ENCODE results near the gene PEX11G. TPM values are rescaled to one million over a fixed set of nuclear protein-coding genes. Genes with fewer than 3 reads are reported as not detected.

The PEX11G gene
- total and polyA plus RNA-seq, 10 of the 15 experiments (the other 5 are each of a cell fraction or from before 2014, with no cell fraction given), result 0.05 to 1.8 (median 0.73) TPM; not detected in 1

DNA sequence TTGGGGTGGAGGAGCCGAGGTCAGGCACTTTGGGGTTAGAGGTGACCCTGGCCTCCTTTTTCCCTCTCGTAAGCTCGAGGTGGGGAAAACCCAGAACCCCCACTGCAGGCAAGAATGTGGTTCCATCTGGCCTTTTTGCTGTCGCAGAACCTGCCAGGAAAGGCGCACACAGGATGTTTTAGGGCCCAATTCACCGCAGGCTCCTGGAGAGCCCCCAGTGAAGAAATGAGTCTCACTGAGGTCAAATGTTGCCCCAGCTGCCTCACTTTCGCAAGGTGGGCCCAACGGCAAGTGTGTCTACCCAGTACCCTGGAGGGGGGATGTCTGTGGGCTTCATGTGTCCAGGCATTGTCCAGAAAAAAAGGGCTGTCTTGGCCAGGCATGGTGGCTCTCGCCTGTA lies 61.8 kb downstream of the PEX11G start:
- Histone ChIP-seq H3K36me3 (ENCODE audit: control insufficient read depth in 2 of 2, insufficient read depth in 2 of 2, low read length in 1 of 2) (peaks cover 3 to 8% of the 10 kb centered on the region in 2 experiments), H3K27ac (ENCODE audit: control insufficient read depth, insufficient read depth) (peak overlapping the region; percentile 74), H3K4me1 (ENCODE audit: control insufficient read depth, insufficient read depth, low read length) (peaks cover 26% of the 10 kb centered on the region), H3K4me3 (no peak overlapping the region), H3K27me3 (replicated peaks in 1 of 2; ENCODE audit: control insufficient read depth in 2 of 2, insufficient read depth in 2 of 2, low read length in 1 of 2) (no peaks in the 10 kb centered on the region), H4K20me1 (ENCODE audit: control insufficient read depth, insufficient read depth) (no peaks in the 10 kb centered on the region), H2AFZ (ENCODE audit: control insufficient read depth, low read depth, low read length) (no peak overlapping the region), H3K9me3 (replicated peaks; ENCODE audit: control insufficient read depth, insufficient read depth, low read length) (no peaks in the 10 kb centered on the region), H3K9ac (ENCODE audit: control insufficient read depth, insufficient read depth, low read length) (peak overlapping the region; percentile 24; the same call in 1 of the 2 replicates), H3K79me2 (ENCODE audit: control insufficient read depth, insufficient read depth, low read length) (peaks cover 17% of the 10 kb centered on the region), H3K4me2 (ENCODE audit: control insufficient read depth, insufficient read depth) (peak overlapping the region; percentile 51)
- DNase-seq (ENCODE audit: low read depth, low spot score) (no peak), FAIRE-seq (no peak), ATAC-seq (peak; percentile 80)
- CTCF ChIA-PET, result no interaction called here
- SMC1A ChIA-PET (ENCODE audit: uncharacterized antibody, unreplicated experiment), result interaction anchor here (1.0 to 1.6 kb wide), 2 partner anchors 29 to 35 kb away, joined by 3 to 6 read pairs; no protein-coding TSS in a partner anchor
- intact Hi-C loops (cut with micrococcal nuclease; ENCODE audit: unreplicated experiment), result no loop called here
- POLR2A ChIA-PET, result interaction anchor here (0.6 to 0.7 kb wide), 2 partner anchors 247 to 1029 kb away, joined by 3 to 5 read pairs; no protein-coding TSS in a partner anchor
- RAD21 ChIA-PET (ENCODE audit: unreplicated experiment), result interaction anchor here (1.0 kb wide), 1 partner anchor 9 kb away, joined by 3 read pairs; no protein-coding TSS in a partner anchor
- WGBS (ENCODE audit: insufficient coverage, insufficient replicate concordance, low lambda C conversion rate, missing lambda C conversion rate), result 28% methylated on average over 9 of the region's 9 CpGs
- in situ Hi-C loops (cut with MboI), result no loop called here
- BruUV-seq (replicated peaks), result no TSS peak
- no peak for TF ChIP-seq CEBPB (IDR thresholded peaks at IDR 0.05; ENCODE audit: borderline replicate concordance in 1 of 2, low read depth in 2 of 2, low read length in 2 of 2)
- peak; percentile 62 for TF ChIP-seq BCL11A (IDR thresholded peaks at IDR 0.05; ENCODE audit: low read depth, low read length)
- TF ChIP-seq CBFB (IDR thresholded peaks at IDR 0.05; ENCODE audit: low read depth), result peak; percentile 64
- TF ChIP-seq, protein P1, sequence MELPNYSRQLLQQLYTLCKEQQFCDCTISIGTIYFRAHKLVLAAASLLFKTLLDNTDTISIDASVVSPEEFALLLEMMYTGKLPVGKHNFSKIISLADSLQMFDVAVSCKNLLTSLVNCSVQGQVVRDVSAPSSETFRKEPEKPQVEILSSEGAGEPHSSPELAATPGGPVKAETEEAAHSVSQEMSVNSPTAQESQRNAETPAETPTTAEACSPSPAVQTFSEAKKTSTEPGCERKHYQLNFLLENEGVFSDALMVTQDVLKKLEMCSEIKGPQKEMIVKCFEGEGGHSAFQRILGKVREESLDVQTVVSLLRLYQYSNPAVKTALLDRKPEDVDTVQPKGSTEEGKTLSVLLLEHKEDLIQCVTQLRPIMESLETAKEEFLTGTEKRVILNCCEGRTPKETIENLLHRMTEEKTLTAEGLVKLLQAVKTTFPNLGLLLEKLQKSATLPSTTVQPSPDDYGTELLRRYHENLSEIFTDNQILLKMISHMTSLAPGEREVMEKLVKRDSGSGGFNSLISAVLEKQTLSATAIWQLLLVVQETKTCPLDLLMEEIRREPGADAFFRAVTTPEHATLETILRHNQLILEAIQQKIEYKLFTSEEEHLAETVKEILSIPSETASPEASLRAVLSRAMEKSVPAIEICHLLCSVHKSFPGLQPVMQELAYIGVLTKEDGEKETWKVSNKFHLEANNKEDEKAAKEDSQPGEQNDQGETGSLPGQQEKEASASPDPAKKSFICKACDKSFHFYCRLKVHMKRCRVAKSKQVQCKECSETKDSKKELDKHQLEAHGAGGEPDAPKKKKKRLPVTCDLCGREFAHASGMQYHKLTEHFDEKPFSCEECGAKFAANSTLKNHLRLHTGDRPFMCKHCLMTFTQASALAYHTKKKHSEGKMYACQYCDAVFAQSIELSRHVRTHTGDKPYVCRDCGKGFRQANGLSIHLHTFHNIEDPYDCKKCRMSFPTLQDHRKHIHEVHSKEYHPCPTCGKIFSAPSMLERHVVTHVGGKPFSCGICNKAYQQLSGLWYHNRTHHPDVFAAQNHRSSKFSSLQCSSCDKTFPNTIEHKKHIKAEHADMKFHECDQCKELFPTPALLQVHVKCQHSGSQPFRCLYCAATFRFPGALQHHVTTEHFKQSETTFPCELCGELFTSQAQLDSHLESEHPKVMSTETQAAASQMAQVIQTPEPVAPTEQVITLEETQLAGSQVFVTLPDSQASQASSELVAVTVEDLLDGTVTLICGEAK (IDR thresholded peaks at IDR 0.05; ENCODE audit: borderline replicate concordance), result no peak
- 0 out of 2 replicates have a peak, but pooled peaks have one; percentile 19 for TF ChIP-seq CREB1 (IDR thresholded peaks at IDR 0.05; ENCODE audit: low read depth)
- no peak for TF ChIP-seq SIX5 (IDR thresholded peaks at IDR 0.05; ENCODE audit: low read depth, low read length, severe bottlenecking)
- no peak for TF ChIP-seq ZNF274 (IDR thresholded peaks at IDR 0.05; ENCODE audit: insufficient read depth, insufficient read length)
- peak; percentile 92 for TF ChIP-seq RUNX3 (IDR thresholded peaks at IDR 0.05; ENCODE audit: low read length)
- TF ChIP-seq PAX5 (IDR thresholded peaks at IDR 0.05; ENCODE audit: borderline replicate concordance, low read depth, low read length), result peak; percentile 82
- TF ChIP-seq POU2F2 (IDR thresholded peaks at IDR 0.05; ENCODE audit: borderline replicate concordance, low read depth, low read length), result 0 out of 3 replicates have a peak, but pooled peaks have one; percentile 35
- peak; percentile 46 for TF ChIP-seq BCL3 (IDR thresholded peaks at IDR 0.05; ENCODE audit: borderline replicate concordance, insufficient read depth, low read depth, low read length, poor library complexity, severe bottlenecking)
- no peak for TF ChIP-seq PAX8 (IDR thresholded peaks at IDR 0.05)
- peak; percentile 45 for TF ChIP-seq RELA (IDR thresholded peaks at IDR 0.05; ENCODE audit: borderline replicate concordance, partially characterized antibody)
- TF ChIP-seq CREM (IDR thresholded peaks at IDR 0.05; ENCODE audit: low read depth), result peak; percentile 76; the same call in 1 of the 2 replicates
- TF ChIP-seq DPF2 (IDR thresholded peaks at IDR 0.05), result 0 out of 2 replicates have a peak, but pooled peaks have one; percentile 31
- TF ChIP-seq MEF2A (IDR thresholded peaks at IDR 0.05; ENCODE audit: insufficient read depth, low read depth, low read length), result 0 out of 2 replicates have a peak, but pooled peaks have one; percentile 16
- TF ChIP-seq GATAD2B (conservative IDR thresholded peaks at IDR 0.05; ENCODE audit: low read depth), result no peak
- TF ChIP-seq IKZF1 (conservative IDR thresholded peaks at IDR 0.05), result peak; percentile 42; the same call in 1 of the 2 replicates
- peak; percentile 75; the same call in 1 of the 2 replicates for TF ChIP-seq TCF3 (IDR thresholded peaks at IDR 0.05; ENCODE audit: borderline replicate concordance, insufficient read depth, low read depth, low read length)
- no peak for TF ChIP-seq ZNF217 (IDR thresholded peaks at IDR 0.05)

Measured in GM12878 (cell line).